Measurements from ENCODE around the gene TRIM42. TPM values are rescaled to one million over a fixed set of nuclear protein-coding genes. Genes with fewer than 3 reads are reported as not detected.

TRIM42 gene
- polyA plus RNA-seq, 1 donor from 2014 or later, result not detected

DNA sequence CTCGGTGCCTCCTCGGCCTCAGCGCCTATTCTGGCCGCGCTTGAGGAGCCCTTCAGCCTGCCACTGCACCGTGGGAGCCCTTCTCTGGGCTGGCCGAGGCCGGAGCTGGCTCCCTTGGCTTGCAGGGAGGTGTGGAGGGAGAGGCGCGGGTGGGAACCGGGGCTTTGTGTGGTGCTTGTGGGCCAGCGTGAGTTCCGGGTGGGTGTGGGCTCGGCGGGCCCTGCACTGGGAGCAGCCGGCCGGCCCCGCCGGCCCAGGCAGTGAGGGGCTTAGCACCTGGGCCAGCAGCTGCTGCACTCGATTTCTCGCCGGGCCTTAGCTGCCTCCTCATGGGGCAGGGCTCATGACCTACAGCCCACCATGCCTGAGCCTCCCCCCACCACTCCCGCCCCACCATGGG, 26.6 kb upstream of the TRIM42 start (continued):
- TF ChIP-seq CTCF (IDR thresholded peaks at IDR 0.05; ENCODE audit: poor library complexity, severe bottlenecking) (no peak), EZH2 (IDR thresholded peaks at IDR 0.05; ENCODE audit: borderline replicate concordance, insufficient read depth, low read length, poor library complexity, severe bottlenecking) (no peak), POLR2AphosphoS5 (IDR thresholded peaks at IDR 0.05) (no peak)

GRCh38 chr3:140655678-140656077, 22.2 kb upstream of the TRIM42 start:
- Histone ChIP-seq H3K4me2 (ENCODE audit: low read length) (no peak overlapping the region), H3K4me3 (ENCODE audit: low read length) (no peak overlapping the region)
- TF ChIP-seq SMC3 (conservative IDR thresholded peaks at IDR 0.05; ENCODE audit: poor library complexity) (no peak), EP300 (conservative IDR thresholded peaks at IDR 0.05; ENCODE audit: poor library complexity, severe bottlenecking) (no peak), POLR2AphosphoS5 (IDR thresholded peaks at IDR 0.05) (no peak), MXI1 (conservative IDR thresholded peaks at IDR 0.05; ENCODE audit: poor library complexity, severe bottlenecking) (no peak), RAD21 (conservative IDR thresholded peaks at IDR 0.05) (no peak), TAF1 (IDR thresholded peaks at IDR 0.05; ENCODE audit: low read depth) (no peak), EZH2 (IDR thresholded peaks at IDR 0.05; ENCODE audit: borderline replicate concordance, insufficient read depth, low read length, poor library complexity, severe bottlenecking) (no peak), CTCF (IDR thresholded peaks at IDR 0.05; ENCODE audit: poor library complexity, severe bottlenecking) (no peak)
- TF ChIP-seq, protein P1, sequence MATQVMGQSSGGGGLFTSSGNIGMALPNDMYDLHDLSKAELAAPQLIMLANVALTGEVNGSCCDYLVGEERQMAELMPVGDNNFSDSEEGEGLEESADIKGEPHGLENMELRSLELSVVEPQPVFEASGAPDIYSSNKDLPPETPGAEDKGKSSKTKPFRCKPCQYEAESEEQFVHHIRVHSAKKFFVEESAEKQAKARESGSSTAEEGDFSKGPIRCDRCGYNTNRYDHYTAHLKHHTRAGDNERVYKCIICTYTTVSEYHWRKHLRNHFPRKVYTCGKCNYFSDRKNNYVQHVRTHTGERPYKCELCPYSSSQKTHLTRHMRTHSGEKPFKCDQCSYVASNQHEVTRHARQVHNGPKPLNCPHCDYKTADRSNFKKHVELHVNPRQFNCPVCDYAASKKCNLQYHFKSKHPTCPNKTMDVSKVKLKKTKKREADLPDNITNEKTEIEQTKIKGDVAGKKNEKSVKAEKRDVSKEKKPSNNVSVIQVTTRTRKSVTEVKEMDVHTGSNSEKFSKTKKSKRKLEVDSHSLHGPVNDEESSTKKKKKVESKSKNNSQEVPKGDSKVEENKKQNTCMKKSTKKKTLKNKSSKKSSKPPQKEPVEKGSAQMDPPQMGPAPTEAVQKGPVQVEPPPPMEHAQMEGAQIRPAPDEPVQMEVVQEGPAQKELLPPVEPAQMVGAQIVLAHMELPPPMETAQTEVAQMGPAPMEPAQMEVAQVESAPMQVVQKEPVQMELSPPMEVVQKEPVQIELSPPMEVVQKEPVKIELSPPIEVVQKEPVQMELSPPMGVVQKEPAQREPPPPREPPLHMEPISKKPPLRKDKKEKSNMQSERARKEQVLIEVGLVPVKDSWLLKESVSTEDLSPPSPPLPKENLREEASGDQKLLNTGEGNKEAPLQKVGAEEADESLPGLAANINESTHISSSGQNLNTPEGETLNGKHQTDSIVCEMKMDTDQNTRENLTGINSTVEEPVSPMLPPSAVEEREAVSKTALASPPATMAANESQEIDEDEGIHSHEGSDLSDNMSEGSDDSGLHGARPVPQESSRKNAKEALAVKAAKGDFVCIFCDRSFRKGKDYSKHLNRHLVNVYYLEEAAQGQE (IDR thresholded peaks at IDR 0.05; ENCODE audit: borderline replicate concordance), result no peak

More at GRCh38 chr3:140655678-140656077, 22.2 kb upstream of the TRIM42 start:
- H3K9ac ChIP-seq (ENCODE audit: low read length), result no peak overlapping the region
- no peaks in the 10 kb centered on the region for H3F3A ChIP-seq (ENCODE audit: insufficient read depth, low read length, poor library complexity, severe bottlenecking)
- no peaks in the 10 kb centered on the region for H3K36me3 ChIP-seq (ENCODE audit: insufficient read depth, low read length)
- H2AFZ ChIP-seq (ENCODE audit: low read depth, low read length), result no peak overlapping the region
- H3K27me3 ChIP-seq (ENCODE audit: insufficient read depth, low read depth, low read length), result no peaks in the 10 kb centered on the region
- no peaks in the 10 kb centered on the region for H3K9me2 ChIP-seq (ENCODE audit: insufficient read depth, low read length)
- H4K20me1 ChIP-seq (ENCODE audit: insufficient read depth), result no peaks in the 10 kb centered on the region
- H3K9me3 ChIP-seq (ENCODE audit: low read length), result no peaks in the 10 kb centered on the region
- no peaks in the 10 kb centered on the region for H3K79me2 ChIP-seq (replicated peaks; ENCODE audit: insufficient read depth, low read length)
- H3K27ac ChIP-seq (ENCODE audit: low read length), result no peak overlapping the region

Measured in neural cell (in vitro differentiated cells).